Non-pigmented ciliary epithelial cell (primary cell): ENCODE results near the gene CIDEB.

ENCODE experiments used
- DNase-seq: peaks from one replicate; pipeline ENCODE4 v3.0.0-alpha.2; 2010; ENCODE audit warnings: low read depth

Gene CIDEB

DNA sequence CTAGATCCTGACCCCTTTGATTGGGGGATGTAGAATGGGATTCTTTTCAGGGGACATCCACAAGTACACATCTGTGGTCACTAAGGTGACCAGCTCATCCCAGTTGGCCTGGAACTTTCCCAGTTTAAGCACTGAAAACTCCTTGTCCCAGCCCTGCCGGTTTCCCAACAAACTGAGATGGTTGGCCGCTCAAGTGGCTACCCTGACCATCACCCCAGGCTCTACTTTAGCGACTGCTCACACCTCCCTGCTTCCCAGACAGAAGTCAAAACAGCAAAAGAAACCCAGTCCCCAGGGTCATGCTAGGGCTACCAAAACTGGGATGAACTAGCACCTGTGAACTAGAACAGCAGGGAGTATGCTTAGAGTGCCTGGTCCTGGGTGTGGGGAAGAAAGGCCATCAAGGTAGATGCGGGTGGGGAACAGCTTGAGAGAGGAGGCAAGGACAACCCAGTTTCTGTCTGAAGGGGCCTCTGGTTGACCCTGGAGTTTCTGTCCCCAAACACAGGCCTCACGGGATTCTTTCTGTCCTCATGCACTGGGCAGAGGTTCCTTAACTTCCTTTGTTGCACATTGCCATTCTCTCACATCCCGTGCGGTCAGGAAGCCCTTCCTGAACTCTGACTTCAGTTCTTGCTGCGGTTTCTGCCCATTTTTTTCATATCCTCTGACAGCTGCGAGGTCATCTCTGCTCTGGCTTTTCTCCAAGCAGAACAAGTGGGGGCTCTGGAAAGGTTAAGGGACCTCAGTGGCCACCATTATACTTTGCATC is 5.1 kb upstream of the CIDEB start:
- DNase-seq: no peak

DNA sequence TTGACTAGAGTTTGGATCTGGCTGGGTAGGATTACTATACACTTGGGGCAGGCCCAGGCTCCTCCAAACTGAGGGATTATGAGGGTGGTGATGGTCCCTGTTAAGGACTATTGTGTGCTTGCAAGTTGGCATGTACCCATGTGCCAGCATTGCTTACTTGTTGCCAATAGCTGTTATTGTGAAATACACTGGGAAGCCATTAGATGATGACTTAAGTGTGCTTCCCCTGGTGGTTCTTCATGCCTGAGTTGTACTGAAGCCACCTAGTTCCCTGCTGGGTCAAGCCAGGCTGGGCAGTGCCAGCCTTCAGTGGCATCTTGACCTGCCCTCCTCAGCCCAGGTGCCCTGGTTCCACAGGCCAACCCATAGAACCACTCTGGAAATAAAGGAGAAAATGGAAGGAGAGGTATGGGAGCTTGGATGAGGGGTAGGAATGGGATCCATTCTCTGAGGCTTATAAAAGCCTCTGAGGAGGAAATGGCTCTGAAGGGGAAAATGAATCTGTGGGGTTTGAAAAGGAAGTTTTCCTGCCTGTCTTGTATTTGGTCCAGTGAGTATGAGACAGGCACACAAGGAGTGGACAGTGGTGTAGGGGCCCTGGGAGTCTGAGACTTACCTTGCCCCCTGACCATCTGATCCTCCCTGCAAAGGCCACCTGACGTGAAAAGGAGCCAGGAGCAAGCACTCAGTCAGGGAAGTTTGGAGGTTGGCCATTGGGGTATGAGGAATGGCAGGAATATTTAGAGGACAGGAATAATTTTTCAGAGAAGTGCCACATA is 4.2 kb upstream of the CIDEB start:
- DNase-seq: no peak

DNA sequence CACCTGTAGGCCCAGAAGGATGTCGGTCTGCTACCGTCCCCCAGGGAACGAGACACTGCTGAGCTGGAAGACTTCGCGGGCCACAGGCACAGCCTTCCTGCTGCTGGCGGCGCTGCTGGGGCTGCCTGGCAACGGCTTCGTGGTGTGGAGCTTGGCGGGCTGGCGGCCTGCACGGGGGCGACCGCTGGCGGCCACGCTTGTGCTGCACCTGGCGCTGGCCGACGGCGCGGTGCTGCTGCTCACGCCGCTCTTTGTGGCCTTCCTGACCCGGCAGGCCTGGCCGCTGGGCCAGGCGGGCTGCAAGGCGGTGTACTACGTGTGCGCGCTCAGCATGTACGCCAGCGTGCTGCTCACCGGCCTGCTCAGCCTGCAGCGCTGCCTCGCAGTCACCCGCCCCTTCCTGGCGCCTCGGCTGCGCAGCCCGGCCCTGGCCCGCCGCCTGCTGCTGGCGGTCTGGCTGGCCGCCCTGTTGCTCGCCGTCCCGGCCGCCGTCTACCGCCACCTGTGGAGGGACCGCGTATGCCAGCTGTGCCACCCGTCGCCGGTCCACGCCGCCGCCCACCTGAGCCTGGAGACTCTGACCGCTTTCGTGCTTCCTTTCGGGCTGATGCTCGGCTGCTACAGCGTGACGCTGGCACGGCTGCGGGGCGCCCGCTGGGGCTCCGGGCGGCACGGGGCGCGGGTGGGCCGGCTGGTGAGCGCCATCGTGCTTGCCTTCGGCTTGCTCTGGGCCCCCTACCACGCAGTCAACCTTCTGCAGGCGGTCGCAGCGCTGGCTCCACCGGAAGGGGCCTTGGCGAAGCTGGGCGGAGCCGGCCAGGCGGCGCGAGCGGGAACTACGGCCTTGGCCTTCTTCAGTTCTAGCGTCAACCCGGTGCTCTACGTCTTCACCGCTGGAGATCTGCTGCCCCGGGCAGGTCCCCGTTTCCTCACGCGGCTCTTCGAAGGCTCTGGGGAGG is 3.1 kb upstream of the CIDEB start, which contains the start of gene LTB4R:
Gene LTB4R, plus strand, starts transcription at position 857 of the 959 bp plus-strand sequence. CDS start 4,150 bp downstream, outside the sequence.
- DNase-seq: peak; percentile 18

DNA sequence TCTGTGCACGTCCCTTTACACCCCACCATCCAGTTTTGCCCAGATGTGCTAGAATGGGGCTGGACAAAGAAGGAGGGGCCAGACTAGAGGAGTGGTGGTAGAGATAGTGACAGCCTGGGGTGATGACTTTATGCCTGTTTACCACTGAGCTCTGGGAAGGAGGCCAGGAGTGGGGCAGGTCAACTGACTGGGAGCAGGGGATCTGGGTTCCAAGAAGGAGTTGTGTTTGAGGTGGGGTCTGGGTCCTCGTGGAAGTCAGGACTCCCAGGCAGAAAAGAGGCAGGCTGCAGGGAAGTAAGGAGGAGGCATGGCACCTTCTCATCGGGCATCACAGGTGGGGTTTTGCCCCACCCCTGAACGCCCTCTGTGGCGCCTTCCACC is 2.5 kb upstream of the CIDEB start:
- DNase-seq: no peak

DNA sequence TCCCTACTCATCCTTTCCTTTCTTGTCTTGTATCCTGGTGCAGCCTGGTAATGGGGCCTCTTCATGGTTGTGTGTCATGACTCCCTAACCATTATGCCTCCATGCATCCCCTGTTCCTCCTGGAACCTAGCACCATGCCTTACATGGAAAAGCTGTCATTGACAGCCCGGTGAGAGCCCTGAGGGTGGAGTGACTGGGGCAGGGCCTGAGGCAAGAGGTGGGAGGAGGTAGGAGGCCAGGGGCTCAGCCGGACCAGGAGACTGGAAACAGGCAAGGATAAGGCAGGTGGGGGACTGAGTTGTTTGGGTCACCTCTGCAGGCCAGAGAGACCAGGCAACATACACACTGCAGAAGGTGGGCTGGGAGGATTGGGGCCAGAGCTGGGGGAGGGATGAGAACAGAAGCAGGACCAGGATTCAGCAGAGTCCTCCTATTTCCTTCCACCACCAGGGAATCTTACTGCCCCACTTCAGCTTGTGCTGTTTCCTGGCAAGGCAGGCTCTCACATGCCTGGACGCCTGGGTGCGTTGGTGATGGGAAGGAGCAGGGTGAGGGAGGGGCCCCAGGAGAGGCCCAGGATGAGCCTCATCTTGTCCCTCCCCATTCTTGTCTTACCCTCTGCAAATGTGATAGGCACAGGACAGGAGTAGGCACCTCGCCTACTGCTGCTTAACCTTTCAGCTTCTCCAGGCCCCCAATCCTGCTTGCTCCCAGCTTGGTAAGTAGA is 1.9 kb upstream of the CIDEB start, which contains the start of gene LTB4R2:
Gene LTB4R2, plus strand, starts transcription at position 603 of the 727 bp plus-strand sequence. CDS start 525 bp downstream, outside the sequence.
- DNase-seq: no peak

DNA sequence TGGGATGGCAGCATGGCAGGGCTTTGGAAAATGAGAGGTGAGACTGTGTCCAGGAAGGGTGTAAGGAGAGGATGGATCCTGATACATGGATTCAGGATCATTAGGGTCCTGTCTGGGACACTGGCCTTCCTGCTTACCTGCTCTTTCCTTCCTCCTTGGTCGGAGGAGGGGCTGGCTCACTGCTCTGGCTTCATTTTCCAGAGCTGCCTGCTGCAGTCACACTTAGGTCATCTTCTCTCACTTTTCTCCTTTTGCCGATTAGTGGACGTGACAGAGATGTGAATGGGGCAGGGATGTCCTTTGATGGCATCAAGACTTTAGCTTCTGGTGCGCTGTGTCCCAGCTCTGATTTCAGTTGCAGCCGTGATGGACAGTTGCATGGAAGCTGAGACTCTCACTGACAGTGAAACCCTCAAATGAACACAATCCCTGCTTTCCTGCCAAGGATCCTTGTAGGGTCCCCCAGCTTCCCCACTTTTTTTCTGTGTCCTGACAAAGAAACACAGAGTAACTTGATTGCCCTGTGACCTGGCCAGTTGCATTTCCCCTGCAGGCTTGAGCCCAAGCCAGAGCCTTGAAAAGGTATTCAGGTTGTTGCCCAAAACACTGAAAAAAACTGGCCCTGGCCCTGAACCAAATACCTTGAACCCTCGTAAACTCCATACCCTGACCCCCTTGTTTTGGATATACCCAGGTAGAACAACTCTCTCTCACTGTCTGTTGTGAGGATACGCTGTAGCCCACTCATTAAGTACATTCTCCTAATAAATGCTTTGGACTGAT is 756 bp upstream of the CIDEB start:
- DNase-seq: no peak

DNA sequence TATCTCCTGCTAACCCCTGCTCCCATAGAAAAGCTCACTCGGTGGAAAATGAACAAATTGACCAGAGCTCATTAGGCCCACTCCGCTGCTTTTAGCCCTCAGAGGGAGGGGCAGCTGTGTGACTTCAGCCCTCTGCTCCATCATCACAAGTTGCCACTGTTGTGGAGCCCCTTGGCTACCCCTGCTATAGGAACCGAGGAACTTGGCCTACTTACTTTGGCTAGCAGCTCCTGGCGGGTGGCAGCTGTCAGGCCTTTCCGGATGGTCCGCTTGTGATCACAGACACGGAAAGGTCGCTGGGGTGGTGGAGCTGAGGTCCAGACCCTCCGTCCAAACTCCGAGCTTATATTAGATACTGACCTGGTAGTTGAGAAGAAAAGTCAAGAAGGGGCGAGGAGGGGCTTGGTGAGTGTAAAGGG is 612 bp downstream of the CIDEB start:
- DNase-seq: no peak

DNA sequence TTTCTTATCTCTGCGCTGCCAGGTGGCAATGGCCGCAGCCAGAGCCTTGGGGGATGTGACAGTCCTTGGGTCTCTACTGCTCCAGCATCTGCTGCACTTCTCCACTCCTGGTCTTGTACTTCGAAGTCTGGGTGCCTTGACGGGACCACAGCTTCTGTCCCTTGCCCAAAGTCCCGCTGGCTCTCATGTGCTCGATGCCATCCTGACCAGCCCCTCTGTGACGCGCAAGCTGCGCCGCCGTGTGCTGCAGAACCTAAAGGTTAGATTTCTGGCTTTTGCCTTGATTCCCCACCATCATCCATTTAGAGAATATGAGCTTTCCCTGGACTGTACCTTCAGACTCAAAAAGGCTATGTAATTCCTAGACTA is 3.8 kb downstream of the CIDEB start:
- no peak for DNase-seq

DNA sequence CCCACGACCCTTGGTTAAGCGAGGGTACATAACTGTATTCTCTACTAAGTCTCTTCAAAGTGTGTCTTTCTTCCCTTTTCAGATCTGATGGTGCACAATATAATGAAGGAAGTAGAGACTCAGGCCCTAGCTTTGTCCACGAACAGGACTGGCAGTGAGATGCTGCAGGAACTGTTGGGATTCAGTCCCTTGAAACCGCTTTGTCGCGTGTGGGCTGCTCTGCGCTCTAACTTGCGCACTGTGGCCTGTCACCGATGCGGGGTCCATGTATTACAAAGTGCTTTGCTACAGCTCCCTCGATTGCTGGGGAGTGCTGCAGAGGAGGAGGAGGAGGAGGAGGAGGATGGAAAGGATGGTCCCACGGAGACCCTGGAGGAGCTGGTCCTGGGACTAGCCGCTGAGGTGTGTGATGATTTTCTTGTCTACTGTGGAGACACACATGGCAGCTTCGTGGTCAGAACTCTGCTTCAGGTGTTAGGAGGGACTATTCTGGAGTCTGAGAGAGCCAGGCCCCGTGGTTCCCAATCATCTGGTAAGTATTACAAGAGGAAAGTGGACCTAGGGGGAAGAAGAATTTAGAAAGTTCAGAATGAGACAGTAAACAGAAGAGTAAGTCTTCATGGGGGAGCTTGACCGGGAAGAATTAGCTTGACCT is 7.3 kb downstream of the CIDEB start:
- DNase-seq: no peak

DNA sequence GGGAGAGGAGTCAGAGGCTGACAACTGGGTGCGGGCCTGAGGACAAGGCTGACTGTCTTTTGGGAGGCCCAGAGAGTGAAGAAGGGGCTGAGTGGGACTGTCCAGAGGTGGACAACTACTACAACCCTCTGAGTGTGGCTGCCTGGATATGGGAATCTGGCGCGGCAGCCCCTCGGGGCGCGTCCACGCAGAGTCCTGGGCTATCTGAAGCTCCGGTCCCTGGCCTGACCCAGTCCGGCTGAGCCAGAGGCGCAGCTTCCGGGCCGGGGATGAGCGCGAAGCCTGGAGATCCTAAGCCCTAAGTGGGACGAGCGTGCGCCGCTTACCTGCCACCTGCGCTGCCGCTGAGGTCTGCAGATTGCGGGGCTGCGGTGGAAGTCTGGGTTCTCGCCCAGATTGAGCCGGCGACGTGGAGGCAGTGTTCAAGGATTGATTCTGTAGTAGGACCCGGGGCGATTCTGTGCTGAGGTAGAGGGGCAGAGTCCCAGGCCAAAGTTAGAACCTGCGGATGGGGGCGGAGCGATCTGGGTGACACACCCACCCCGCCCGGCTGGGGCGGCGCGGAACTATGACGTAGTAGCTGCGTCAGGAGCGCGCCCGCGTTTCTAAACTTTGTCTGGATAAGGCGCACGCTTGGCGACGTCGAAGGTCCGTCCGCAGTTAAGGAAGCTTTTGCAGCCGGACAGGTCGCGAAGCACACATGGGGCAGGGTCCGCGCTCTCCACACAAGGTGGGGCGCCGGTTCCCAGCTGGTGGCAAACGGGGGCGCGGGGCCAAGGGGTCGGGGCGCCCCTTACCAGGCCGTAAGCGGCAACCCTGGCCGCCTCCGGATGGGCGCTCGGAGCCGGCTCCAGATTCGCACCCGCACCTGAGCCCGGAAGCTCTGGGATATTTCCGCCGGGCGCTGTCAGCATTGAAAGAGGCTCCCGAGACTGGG is 8.3 kb downstream of the CIDEB start, which contains the start of the genes DHRS1 and NOP9:
Gene DHRS1, minus strand, starts transcription at position 526 of the 937 bp plus-strand sequence. CDS start 674 bp downstream, outside the sequence.
Gene NOP9, plus strand, starts transcription at position 596 of the 937 bp plus-strand sequence. Its CDS starts 105 bp downstream, at position 701.
- DNase-seq: peak; percentile 48

DNA sequence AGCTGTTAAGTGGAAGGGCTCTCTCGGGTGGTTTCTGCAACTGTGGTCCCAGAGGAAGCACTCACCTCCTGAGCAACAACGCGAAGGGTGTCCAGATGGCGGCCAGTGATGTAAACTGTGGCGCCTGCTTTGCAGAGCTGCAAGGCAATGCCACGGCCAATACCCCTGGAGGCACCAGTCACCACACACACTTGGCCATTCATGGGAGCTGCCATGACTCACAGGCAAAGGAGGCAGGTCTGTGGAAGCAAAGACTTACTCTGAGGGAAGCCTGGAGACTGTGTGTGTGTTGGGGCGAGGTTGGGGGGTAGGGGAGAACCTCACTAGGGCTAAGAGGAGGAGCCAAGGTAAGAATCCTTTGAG is 8.9 kb downstream of the CIDEB start:
- peak; percentile 50 for DNase-seq

DNA sequence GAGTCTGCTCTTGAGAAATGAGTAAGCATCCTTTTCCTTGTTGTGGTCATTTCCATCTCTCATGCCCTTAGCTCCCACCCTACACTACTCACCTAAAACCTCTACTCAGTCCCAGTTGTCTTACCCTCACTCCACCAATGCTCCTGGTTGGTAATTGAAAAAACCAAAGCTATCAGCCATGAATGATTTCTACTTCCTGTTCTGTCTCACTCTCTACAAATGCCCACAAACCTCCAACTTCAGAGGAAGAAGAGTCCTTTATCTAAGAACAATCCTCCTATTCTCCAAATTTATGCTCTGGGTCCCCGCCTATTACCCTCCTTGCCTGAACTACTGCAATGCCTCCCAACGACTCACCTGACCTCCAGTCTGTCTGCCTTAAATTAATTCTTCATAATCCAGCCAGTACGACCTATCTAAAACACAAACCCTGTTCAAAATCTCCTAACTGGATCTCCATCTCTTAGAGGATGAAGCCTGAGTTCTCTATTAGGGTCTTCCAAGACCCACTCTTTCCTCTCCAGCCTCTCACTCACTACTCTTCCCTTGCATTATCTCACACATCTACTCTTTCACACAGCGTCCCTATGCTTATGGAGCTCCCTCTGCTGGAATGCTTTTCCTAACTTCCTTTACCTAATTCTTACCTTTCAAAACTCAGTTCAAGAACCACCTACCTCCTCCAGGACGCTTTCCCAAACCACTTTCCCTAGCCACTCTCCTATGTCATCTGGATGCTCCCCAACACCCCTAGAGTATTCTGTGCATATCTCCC is 10.4 kb downstream of the CIDEB start:
- DNase-seq: no peak

DNA sequence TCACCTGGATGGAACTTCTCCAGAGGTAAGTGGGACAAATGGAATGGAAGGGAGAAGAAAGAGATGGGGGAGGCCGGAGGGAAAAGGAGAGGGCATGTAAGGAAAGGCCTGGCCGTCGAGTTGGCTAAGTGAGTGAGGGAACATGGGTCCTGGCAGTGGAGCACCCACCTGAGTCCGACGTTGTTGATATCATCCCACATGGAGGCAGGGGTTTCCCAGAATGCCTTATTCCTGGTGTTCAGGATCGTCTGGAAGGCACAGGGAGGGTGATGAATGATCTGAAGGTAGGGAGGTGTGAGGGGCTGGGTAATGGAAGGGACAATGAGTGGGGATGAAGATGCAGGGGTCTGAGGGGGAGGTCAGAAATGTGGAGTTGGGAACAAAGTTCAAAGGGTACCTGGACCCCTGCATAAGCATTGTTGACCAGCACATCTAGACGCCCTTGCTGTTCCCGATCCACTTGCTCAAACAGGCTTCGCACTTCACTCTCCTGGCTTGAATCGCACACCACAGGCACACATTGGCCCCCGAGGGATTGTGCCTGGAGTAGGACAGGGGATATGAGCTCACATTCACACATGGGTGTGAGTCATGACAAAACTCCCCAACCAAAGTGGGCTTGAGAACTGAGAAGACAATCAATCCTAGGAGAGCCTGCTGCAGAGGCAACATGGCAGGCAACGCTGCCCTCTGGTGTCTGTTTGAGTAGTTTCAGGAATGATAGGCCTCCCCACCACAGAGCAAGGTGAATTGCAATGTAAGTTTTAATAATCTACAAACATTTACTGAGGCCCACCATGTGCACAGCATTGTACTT is 11.2 kb downstream of the CIDEB start:
- peak; percentile 91 for DNase-seq

DNA sequence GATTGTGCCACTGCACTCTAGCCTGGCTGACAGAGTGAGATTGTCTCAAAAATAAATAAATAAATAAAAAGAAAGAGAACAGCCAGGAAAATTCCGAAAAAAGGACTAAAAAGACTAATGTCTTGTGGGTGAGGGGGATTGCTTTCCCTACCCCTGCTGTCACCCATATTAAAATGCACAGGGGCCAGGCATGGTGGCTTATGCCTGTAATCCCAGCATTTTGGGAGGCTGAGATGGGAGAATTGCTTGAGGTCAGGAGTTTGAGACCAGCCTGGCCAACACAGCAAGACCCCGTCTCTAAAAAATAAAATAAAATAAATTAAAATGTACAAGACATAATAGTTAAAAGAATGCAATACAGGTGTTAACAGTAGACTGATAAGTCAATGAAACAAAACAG is 14.3 kb downstream of the CIDEB start:
- no peak for DNase-seq

DNA sequence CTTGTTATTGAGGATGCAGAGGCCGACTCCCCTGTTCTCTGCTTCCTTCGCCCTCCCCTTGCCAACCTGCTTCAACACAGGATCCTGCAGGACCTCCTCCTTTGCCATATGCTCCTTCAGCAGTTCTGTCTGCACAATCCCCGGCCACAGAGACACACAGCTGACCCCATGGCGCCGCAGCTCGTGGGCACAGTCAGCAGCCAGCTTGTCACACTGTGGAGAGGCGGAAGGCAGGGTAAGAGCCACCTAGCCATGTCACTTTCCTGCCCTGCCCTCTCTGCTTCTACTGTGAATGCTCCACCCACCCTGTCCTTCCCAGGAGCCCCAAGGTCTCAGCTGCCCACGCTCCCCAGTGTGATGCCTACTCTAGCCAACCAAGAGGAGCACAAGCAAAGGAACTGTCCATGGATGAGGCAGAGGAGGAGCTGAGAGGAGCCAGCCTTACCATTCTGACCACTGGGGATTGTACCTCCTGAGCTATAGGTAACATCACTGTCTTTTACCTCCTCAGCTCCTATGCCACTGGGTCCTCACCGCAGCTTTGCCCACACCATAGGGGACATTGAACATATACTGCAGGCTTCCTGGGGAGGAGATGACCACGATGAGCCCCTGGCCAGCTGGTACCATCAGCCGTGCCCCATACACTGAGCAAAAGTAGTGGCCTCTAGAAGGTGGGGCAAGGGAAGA is 15.5 kb downstream of the CIDEB start:
- no peak for DNase-seq

DNA sequence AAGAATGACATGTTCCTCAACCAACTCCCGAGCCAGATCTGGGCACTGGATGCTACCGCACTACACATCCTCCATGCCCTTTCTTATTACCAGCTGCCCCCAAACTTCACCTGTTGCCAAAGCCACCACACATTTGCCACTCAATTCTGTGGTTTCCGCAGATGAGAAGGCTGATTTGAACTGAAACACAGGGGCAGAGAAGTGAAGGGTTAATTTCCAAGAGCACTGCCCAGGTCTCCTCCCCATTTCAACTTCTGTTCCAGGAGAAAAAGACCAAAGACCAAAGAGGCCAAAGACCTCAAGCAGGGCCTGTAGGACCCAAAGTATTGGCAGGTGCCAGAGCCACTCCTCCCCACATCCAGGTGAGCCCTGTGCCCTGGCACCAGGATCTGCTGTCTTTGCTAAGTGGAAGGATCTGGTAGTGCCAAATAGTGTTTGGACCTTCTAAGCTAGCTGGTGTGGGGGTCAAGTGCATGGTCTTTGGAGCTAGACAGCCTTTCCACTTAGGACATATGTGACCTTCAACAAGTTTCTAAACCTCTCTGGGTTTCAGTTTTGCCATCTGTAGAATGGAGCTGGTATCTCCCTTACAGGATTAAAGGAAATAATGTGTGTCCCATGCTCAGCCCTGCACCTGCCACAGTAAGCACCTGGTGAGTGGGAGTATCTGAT is 16.2 kb downstream of the CIDEB start:
- no peak for DNase-seq
